ENCODE measurements around the gene LCP1. TPM values are rescaled to one million over a fixed set of nuclear protein-coding genes. Genes with fewer than 3 reads are reported as not detected.

The LCP1 gene
- polyA plus RNA-seq, 1 donor = 41.1 TPM

DNA sequence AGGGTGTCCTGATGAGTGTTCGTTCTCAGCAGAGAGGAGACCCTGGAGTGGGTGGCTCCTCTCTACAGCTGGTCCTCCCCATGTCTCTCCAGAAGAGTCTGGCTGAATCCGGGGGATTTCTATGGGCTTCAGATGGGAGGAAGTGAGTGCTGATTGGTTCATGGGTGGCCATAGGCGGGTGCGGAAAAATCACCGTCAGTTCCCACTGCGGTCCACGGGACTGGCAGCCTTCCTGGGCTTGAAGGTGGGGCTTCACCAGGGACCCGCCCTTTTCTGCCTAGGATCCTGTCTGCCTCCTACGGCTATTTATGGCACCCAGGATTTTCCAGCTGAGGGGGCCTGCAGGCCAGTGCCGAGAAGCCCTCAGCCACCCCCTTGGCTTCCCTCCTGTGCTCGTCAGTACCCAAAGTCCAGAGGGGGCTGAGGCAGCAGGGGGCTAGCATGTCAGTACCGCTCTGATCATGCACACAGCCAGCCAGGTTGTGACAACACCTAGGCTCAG is 95.5 kb downstream of the LCP1 start:
- WGBS (ENCODE audit: insufficient coverage, low lambda C conversion rate) = no CpG with 5 or more reads among the region's 12 CpGs
- Histone ChIP-seq H3K36me3 (ENCODE audit: control insufficient read depth, insufficient read depth, low read length) (no peaks in the 10 kb centered on the region), H3K27me3 (ENCODE audit: control insufficient read depth, insufficient read depth, low read length) (no peaks in the 10 kb centered on the region), H3K4me3 (ENCODE audit: low read length) (no peak overlapping the region), H3K9me3 (ENCODE audit: control insufficient read depth, low read depth, low read length) (no peaks in the 10 kb centered on the region), H3K27ac (ENCODE audit: low read length) (no peak overlapping the region), H3K4me1 (ENCODE audit: control insufficient read depth, insufficient read depth, low read length) (no peaks in the 10 kb centered on the region)
- DNase-seq = no peak

- Histone ChIP-seq H3K9me3 (ENCODE audit: control insufficient read depth, low read depth, low read length) (no peaks in the 10 kb centered on the region), H3K27ac (ENCODE audit: low read length) (no peak overlapping the region), H3K27me3 (ENCODE audit: control insufficient read depth, insufficient read depth, low read length) (no peaks in the 10 kb centered on the region), H3K4me1 (ENCODE audit: control insufficient read depth, insufficient read depth, low read length) (no peaks in the 10 kb centered on the region), H3K4me3 (ENCODE audit: low read length) (no peak overlapping the region), H3K36me3 (ENCODE audit: control insufficient read depth, insufficient read depth, low read length) (no peaks in the 10 kb centered on the region)
- DNase-seq = no peak
- WGBS (ENCODE audit: insufficient coverage, low lambda C conversion rate) = no CpG with 5 or more reads among the region's 13 CpGs
Observed at GRCh38 chr13:46085737-46086136, 96.2 kb downstream of the LCP1 start.

DNA sequence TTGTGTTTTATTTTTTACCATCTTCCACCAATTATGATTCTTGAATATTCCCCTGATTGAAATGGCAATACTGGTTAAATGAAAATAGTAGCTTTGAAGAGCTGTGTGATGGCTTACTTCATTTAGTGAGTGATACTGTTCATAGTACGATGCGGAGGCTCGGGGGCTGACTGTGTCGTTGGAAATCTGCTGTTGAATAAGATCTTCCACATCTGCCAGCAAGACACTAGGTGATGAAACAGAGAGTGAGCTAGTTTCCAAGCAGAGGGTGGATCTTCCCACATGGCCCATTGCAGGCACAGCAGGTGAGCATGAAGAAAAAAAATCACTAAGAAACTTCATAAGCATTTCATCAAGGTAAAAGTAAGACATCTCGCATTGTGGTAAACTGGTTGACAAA is 99.7 kb downstream of the LCP1 start:
- DNase-seq = no peak
- no peaks in the 10 kb centered on the region for H3K9me3 ChIP-seq (ENCODE audit: control insufficient read depth, low read depth, low read length)
- no peak overlapping the region for H3K4me3 ChIP-seq (ENCODE audit: low read length)
- no peaks in the 10 kb centered on the region for H3K4me1 ChIP-seq (ENCODE audit: control insufficient read depth, insufficient read depth, low read length)
- no peaks in the 10 kb centered on the region for H3K27me3 ChIP-seq (ENCODE audit: control insufficient read depth, insufficient read depth, low read length)
- H3K36me3 ChIP-seq (ENCODE audit: control insufficient read depth, insufficient read depth, low read length) = no peaks in the 10 kb centered on the region
- H3K27ac ChIP-seq (ENCODE audit: low read length) = no peak overlapping the region
- WGBS (ENCODE audit: insufficient coverage, low lambda C conversion rate) = no CpG with 5 or more reads among the region's 5 CpGs

DNA sequence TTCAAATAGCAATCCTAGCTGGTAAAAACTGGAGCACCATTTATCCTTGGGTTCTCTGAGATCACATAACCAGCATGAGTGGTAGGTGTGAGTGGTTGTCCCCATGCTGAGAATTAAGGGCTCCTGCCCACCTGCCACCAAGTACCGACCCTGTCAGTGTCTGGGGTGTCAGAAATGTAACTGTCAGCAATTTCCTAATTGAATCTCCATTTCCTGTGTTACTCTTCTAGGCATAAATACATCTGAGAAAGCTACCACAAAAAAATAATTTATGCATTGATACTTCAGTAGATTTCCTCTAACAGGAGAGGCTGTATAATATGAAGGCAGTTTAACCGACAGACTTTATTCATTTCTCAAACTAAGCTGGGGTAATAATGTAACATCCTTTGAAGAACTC is 102.2 kb downstream of the LCP1 start:
- DNase-seq = no peak
- Histone ChIP-seq H3K9me3 (ENCODE audit: control insufficient read depth, low read depth, low read length) (no peaks in the 10 kb centered on the region), H3K36me3 (ENCODE audit: control insufficient read depth, insufficient read depth, low read length) (no peaks in the 10 kb centered on the region), H3K4me1 (ENCODE audit: control insufficient read depth, insufficient read depth, low read length) (no peaks in the 10 kb centered on the region), H3K4me3 (ENCODE audit: low read length) (no peak overlapping the region), H3K27ac (ENCODE audit: low read length) (no peak overlapping the region), H3K27me3 (ENCODE audit: control insufficient read depth, insufficient read depth, low read length) (no peaks in the 10 kb centered on the region)
- WGBS (ENCODE audit: insufficient coverage, low lambda C conversion rate) = 80% methylated on average over 1 of the region's 2 CpGs

- WGBS (ENCODE audit: insufficient coverage, low lambda C conversion rate) = no CpG with 5 or more reads among the region's 1 CpG
- Histone ChIP-seq H3K27me3 (ENCODE audit: control insufficient read depth, insufficient read depth, low read length) (no peaks in the 10 kb centered on the region), H3K36me3 (ENCODE audit: control insufficient read depth, insufficient read depth, low read length) (no peaks in the 10 kb centered on the region), H3K27ac (ENCODE audit: low read length) (no peak overlapping the region), H3K4me1 (ENCODE audit: control insufficient read depth, insufficient read depth, low read length) (no peaks in the 10 kb centered on the region), H3K9me3 (ENCODE audit: control insufficient read depth, low read depth, low read length) (no peaks in the 10 kb centered on the region), H3K4me3 (ENCODE audit: low read length) (no peak overlapping the region)
- DNase-seq = no peak
Observed at GRCh38 chr13:46077265-46077664, 104.7 kb downstream of the LCP1 start.

- Histone ChIP-seq H3K36me3 (ENCODE audit: control insufficient read depth, insufficient read depth, low read length) (no peaks in the 10 kb centered on the region), H3K4me1 (ENCODE audit: control insufficient read depth, insufficient read depth, low read length) (no peaks in the 10 kb centered on the region), H3K27ac (ENCODE audit: low read length) (no peak overlapping the region), H3K4me3 (ENCODE audit: low read length) (no peak overlapping the region), H3K27me3 (ENCODE audit: control insufficient read depth, insufficient read depth, low read length) (no peaks in the 10 kb centered on the region), H3K9me3 (ENCODE audit: control insufficient read depth, low read depth, low read length) (no peaks in the 10 kb centered on the region)
- WGBS (ENCODE audit: insufficient coverage, low lambda C conversion rate) = 64% methylated on average over 3 of the region's 3 CpGs
- DNase-seq = no peak
Observed at GRCh38 chr13:46076827-46077226, 105.2 kb downstream of the LCP1 start.

Other genes with a start within 250 kb of the LCP1 start
- 36.4 TPM for gene ZC3H13, start 129.4 kb downstream of the LCP1 start, polyA plus RNA-seq
- gene CPB2, start 77.1 kb downstream of the LCP1 start, polyA plus RNA-seq = 0.10 TPM
- gene LRRC63, start 29.8 kb upstream of the LCP1 start, polyA plus RNA-seq = 0.09 TPM
- 3.7 TPM for gene RUBCNL, start 205.1 kb upstream of the LCP1 start, polyA plus RNA-seq

Data from large intestine (tissue), 3 donors.